Measurements from ENCODE around the gene ACOT7.

ACOT7 gene

DNA sequence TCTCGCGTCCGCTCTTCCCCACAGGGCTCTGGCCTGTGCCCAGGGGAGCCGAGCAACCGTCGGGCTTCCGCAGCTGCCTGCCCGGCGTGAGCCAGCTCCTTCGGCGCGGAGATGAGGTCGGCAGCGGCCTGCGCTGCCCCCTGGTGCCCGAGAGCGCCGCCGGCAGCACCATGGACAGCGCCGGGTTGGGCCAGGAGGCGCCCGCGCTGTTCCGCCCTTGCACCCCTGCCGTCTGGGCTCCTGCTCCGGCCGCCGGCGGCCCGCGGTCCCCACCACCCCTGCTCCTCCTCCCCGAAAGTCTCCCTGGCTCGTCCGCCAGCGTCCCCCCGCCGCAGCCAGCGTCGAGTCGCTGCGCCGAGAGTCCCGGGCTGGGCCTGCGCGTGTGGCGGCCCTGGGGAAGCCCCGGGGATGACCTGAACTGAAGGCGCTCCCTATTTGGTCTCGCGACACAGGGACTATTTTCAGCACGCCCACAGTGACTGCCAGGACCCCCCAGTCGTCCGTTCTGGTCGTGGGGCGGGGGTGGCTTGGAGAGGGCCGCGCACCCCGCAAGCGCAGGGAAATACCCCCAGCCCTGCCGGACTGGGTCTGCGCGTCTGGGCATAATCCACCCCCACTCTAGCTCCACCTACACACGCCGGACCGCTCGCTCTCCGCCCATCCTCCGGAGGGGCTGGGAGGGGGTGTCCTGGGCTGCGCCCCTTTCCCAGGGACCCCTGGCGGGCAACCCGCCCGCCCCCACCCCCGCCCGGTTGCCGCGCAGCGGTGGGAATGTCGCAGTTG lies 148.3 kb downstream of the ACOT7 start:
- Histone ChIP-seq H3K9ac (ENCODE audit: low read depth, low read length) (peak overlapping the region; percentile 55; the same call in 1 of the 2 replicates), H3K36me3 (ENCODE audit: insufficient read depth, low read depth, low read length) (no peaks in the 10 kb centered on the region), H3K9me3 (ENCODE audit: insufficient read depth, low read depth, low read length) (no peaks in the 10 kb centered on the region), H3K27me3 (ENCODE audit: insufficient read depth, low read length) (peaks cover 74% of the 10 kb centered on the region), H3K4me3 (ENCODE audit: low read length) (peak overlapping the region; percentile 86; the same call in 1 of the 2 replicates), H3K4me1 (ENCODE audit: insufficient read depth, low read length) (peaks cover 25% of the 10 kb centered on the region), H3K27ac (ENCODE audit: low read length) (no peak overlapping the region)

DNA sequence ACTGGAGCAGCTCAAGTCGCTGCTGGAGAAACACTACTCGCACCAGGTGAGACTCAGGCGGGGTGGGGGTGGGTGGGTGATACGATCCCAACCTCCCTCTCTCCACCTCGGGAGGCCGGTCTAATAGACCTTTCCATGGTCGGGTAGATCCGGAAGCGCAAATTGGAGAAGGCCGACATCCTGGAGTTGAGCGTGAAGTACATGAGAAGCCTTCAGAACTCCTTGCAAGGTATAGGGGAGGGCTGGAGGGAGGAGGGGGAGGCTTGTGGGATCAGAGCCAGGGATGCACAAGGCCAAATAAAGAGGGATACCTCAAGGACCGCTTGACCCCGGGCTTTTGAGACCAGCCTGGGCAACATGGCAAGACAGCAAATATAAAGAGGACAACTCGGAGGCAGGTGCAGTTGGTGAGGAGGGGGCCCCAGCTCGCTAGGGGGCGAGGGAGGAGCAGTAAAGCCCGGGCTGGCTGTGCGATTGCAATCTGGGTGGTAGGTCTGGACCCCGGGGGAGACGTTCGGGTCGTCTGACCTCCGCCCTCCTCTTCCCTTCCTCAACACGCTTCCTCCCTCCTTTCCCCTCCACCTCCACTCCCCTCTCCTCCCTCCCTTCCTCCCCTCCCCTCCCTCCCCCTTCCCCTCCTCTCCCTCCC lies 149.0 kb downstream of the ACOT7 start:
- Histone ChIP-seq H3K36me3 (ENCODE audit: insufficient read depth, low read depth, low read length) (no peaks in the 10 kb centered on the region), H3K4me1 (ENCODE audit: insufficient read depth, low read length) (peaks cover 31% of the 10 kb centered on the region), H3K9me3 (ENCODE audit: insufficient read depth, low read depth, low read length) (no peaks in the 10 kb centered on the region), H3K27me3 (ENCODE audit: insufficient read depth, low read length) (peaks cover 70% of the 10 kb centered on the region), H3K27ac (ENCODE audit: low read length) (no peak overlapping the region), H3K9ac (ENCODE audit: low read depth, low read length) (peak overlapping the region; percentile 68; the same call in 1 of the 2 replicates), H3K4me3 (ENCODE audit: low read length) (peak overlapping the region; percentile 86)

DNA sequence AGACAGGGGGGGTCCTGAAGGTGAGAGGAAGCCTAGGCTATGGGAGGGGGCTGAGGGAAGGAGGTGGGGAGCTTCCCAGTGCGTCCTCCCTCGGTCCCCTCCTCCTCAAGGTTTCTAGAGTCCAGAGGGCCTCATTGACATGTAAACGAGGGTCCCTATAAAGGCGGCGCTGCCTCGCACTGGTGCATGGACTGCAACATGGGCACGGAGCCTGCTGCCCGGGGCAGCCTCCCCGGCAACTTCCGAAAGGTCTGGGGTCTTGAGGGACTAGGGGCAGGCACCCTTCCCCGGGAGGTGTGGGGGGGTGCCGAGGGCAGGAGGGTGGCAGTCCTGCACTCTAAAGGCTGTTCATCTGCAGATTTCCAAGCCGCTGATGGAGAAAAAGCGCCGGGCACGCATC lies 149.6 kb downstream of the ACOT7 start, which contains the start of gene HES3:
HES3 (plus strand) TSS at position 187 of the 400 bp plus-strand sequence; CDS start at position 374, 187 bp downstream.
- H3K9me3 ChIP-seq (ENCODE audit: insufficient read depth, low read depth, low read length): no peaks in the 10 kb centered on the region

DNA sequence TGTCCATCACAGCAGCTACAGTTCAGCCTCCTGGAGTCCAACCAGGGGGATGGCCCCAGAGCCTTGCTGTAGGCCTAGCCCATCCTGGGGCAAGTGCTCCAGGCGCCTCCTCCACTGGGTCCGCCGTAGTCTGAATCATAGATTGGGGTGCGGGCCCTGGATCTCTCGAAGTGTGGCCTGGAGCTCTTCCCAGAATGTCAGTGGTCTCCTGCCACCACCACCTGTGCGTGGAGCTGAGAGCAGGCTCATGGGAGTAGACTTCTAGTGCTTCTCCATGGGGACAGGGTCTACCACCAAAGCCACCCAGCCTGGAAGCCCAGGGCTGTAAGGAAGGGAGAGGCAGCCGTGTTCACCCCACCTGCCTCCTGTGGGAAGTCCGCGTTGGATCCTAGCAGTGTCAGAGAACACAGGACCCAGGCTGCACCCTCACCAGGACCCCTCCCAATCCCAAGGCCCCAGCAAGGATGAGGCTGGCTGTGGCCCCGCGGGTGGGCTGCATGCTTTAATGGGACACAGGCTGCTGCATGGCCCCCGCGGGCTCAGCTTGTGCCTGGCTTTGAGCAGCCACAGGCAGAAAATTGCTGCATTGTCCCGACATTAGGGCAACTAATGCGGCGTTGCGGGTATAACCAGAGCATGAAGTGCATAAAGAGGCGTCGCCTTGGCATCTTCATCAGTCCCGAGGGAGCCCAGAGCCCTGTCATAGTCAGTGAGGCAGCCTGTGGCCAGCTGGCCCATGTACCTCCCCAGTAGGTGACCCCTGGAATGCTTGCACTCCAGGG lies 150.3 kb downstream of the ACOT7 start:
- Histone ChIP-seq H3K9me3 (ENCODE audit: insufficient read depth, low read depth, low read length) (no peaks in the 10 kb centered on the region), H3K27ac (ENCODE audit: low read length) (no peak overlapping the region), H3K4me3 (ENCODE audit: low read length) (peak overlapping the region; percentile 86; the same call in 1 of the 2 replicates), H3K9ac (ENCODE audit: low read depth, low read length) (no peak overlapping the region; the same call in 1 of the 2 replicates), H3K27me3 (ENCODE audit: insufficient read depth, low read length) (peaks cover 59% of the 10 kb centered on the region), H3K4me1 (ENCODE audit: insufficient read depth, low read length) (peaks cover 40% of the 10 kb centered on the region), H3K36me3 (ENCODE audit: insufficient read depth, low read depth, low read length) (no peaks in the 10 kb centered on the region)

More for the DNA sequence above, 149.6 kb downstream of the ACOT7 start, which contains the start of gene HES3:
- H3K27ac ChIP-seq (ENCODE audit: low read length): no peak within 1 kb of the TSS
- H3K4me1 ChIP-seq (ENCODE audit: insufficient read depth, low read length): peaks cover 34% of the 10 kb centered on the region
- no peaks in the 10 kb centered on the region for H3K36me3 ChIP-seq (ENCODE audit: insufficient read depth, low read depth, low read length)
- peak within 1 kb of the TSS; percentile 68; the same call in 1 of the 2 replicates for H3K9ac ChIP-seq (ENCODE audit: low read depth, low read length)
- H3K27me3 ChIP-seq (ENCODE audit: insufficient read depth, low read length): peaks cover 66% of the 10 kb centered on the region
- peak within 1 kb of the TSS; percentile 86 for H3K4me3 ChIP-seq (ENCODE audit: low read length)

DNA sequence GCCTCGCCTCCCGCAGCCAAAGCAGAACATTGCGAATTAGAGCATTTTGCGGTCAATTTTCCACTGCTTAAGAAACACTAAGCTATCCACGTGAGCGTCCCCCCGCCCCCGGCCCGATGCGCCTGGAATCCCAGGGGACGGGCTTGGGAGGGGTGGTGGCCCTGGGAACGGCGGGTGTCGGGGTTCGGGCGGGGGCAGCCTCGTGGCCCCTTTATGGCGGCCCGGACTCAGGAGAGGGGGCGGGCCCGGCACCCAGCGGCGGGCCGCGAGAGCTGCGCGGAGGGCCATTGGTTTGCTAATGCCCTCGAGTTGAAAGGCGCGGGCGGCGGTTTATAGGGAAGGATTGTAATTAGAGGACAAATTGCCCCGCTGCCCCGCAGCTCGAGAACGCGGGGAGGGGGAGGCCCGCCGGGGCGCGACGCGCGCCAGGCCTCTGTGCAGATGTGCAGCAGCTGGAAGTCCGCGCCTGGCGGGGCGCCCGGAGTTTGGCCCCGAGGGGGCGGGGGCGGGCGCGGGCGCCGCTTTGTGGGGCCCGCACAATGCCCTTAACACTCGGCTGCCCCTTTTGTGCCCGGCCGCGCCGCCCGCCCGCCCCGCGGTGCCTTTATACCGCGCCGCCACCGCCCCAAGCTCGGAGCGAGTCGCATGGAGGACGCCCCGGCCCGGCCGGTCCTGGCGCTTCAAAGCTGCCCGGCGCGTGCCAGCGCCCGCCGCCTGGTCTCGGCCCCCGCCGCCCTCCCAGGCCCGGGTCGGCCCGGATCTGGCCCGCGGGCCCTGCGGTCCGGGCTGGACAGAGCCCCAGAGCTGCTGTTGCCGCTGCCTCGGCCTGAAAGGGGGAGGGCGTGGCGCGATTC lies 151.5 kb downstream of the ACOT7 start:
- Histone ChIP-seq H3K9ac (ENCODE audit: low read depth, low read length) (peak overlapping the region; percentile 88; the same call in 1 of the 2 replicates), H3K27ac (ENCODE audit: low read length) (no peak overlapping the region), H3K9me3 (ENCODE audit: insufficient read depth, low read depth, low read length) (no peaks in the 10 kb centered on the region), H3K4me3 (ENCODE audit: low read length) (peak overlapping the region; percentile 43; the same call in 1 of the 2 replicates), H3K36me3 (ENCODE audit: insufficient read depth, low read depth, low read length) (no peaks in the 10 kb centered on the region), H3K4me1 (ENCODE audit: insufficient read depth, low read length) (peaks cover 44% of the 10 kb centered on the region), H3K27me3 (ENCODE audit: insufficient read depth, low read length) (peaks cover 47% of the 10 kb centered on the region)

DNA sequence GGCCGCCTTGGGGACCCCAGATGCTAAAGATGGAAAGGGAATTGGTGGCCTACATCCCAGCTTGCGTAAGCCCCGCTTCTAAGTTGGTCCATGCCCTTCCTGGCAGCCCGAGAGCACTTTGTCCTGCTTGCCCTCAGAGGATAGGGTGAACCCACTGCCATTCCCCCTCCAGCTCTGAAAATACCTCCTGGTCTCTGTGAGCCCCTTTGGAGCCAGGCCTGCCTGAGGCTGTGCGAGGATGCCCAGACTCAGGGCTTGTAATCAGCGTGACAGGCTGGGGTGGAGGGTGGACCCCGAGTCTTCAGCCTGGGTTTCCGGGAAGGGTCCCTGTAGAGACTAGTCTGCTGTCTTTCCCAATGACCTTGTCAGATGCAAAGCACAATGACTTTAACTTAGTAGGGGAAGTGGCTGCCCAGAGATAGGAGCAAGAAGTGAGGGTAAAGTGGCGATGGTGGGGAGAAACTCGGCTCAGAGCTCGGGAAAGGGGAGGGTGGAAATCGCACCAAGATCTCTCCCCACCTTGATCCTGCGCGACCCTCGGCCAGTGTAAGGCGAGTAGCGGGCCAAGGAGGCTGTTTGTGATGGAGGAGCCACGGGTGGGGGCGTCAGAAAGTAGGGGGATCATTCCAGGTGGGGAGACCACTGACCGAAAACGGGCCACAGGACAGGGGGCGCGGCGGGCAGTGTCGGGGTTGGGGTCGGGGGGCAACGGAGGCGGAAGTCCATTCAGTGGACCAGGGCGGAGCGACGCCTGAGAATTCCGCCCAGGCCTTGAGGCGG lies 152.3 kb downstream of the ACOT7 start:
- Histone ChIP-seq H3K4me3 (ENCODE audit: low read length) (peak overlapping the region; percentile 43), H3K27me3 (ENCODE audit: insufficient read depth, low read length) (peaks cover 40% of the 10 kb centered on the region), H3K36me3 (ENCODE audit: insufficient read depth, low read depth, low read length) (no peaks in the 10 kb centered on the region), H3K9ac (ENCODE audit: low read depth, low read length) (peak overlapping the region; percentile 88; the same call in 1 of the 2 replicates), H3K4me1 (ENCODE audit: insufficient read depth, low read length) (peaks cover 41% of the 10 kb centered on the region), H3K27ac (ENCODE audit: low read length) (peak overlapping the region; percentile 52), H3K9me3 (ENCODE audit: insufficient read depth, low read depth, low read length) (no peaks in the 10 kb centered on the region)

DNA sequence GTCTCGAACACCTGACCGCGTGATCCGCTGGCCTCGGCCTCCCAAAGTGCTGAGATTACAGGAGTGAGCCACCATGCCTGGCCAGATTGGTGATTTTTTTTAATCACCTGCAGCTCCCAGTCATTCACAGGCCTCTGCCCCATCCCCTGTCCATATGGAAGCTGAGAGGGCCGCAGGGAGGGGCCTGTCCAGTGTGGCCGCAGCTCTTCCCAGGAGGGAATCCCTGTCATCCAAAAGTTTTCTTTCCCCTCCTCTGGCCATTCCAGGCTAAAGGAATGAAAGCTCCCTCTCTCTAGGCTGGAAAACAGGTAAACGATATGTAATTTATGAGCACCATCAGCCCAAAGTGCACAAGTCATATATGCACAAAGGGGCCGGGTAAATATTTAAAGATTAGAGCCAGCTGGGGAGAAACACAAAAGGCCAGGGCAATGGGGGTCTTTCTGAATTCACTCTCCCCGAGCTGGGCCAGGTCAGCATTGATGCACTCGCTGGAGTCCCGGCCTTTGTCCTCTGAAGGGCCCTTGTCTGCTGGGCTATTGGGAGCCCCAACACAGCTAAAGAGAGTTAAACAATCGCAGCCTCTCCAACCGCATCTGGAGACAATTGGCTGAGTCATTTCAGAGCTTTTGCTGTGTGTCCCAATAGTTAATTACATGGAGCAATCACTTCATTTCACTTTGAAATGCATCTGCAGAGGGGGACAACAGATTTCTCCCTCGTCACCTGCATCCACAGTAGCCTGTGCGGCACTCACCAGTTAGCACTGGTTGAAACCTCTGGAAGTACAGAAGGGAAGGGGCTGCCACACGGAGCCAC lies 153.4 kb downstream of the ACOT7 start:
- H3K36me3 ChIP-seq (ENCODE audit: insufficient read depth, low read depth, low read length): no peaks in the 10 kb centered on the region
- peaks cover 37% of the 10 kb centered on the region for H3K27me3 ChIP-seq (ENCODE audit: insufficient read depth, low read length)
- peak overlapping the region; percentile 88 for H3K9ac ChIP-seq (ENCODE audit: low read depth, low read length)
- H3K4me3 ChIP-seq (ENCODE audit: low read length): peak overlapping the region; percentile 64; the same call in 1 of the 2 replicates
- H3K27ac ChIP-seq (ENCODE audit: low read length): peak overlapping the region; percentile 99
- peaks cover 41% of the 10 kb centered on the region for H3K4me1 ChIP-seq (ENCODE audit: insufficient read depth, low read length)
- no peaks in the 10 kb centered on the region for H3K9me3 ChIP-seq (ENCODE audit: insufficient read depth, low read depth, low read length)

DNA sequence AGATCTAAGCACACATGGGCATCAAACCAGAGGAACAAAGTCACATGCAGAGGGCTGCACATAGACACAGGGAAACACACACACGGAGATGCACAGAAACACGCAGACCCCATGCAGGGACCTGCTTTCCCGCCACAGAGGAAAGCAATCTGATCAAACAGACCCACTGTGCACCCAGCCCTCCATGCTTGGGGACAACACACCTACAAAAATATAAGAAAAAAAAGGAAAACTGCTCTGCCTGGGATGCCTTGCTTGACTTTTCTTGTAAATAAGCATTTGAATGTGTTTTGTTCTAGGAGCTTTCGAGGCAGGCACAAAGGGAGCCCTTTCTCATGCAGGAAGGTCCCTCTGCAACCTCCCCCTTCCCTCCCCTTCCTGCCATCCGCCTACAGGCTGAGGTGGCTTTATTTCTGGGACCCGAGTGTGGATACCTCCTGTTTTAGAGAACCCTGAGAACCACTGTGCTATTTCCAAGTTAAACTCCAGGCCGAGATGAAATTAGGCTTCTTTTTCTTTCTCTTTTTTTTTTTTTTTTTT lies 154.3 kb downstream of the ACOT7 start:
- no peaks in the 10 kb centered on the region for H3K9me3 ChIP-seq (ENCODE audit: insufficient read depth, low read depth, low read length)
- peaks cover 46% of the 10 kb centered on the region for H3K4me1 ChIP-seq (ENCODE audit: insufficient read depth, low read length)
- H3K27ac ChIP-seq (ENCODE audit: low read length): peak overlapping the region; percentile 99
- H3K27me3 ChIP-seq (ENCODE audit: insufficient read depth, low read length): peaks cover 32% of the 10 kb centered on the region
- H3K36me3 ChIP-seq (ENCODE audit: insufficient read depth, low read depth, low read length): peaks cover 2% of the 10 kb centered on the region; the same call in 1 of the 2 replicates
- H3K9ac ChIP-seq (ENCODE audit: low read depth, low read length): peak overlapping the region; percentile 88
- H3K4me3 ChIP-seq (ENCODE audit: low read length): peak overlapping the region; percentile 64

DNA sequence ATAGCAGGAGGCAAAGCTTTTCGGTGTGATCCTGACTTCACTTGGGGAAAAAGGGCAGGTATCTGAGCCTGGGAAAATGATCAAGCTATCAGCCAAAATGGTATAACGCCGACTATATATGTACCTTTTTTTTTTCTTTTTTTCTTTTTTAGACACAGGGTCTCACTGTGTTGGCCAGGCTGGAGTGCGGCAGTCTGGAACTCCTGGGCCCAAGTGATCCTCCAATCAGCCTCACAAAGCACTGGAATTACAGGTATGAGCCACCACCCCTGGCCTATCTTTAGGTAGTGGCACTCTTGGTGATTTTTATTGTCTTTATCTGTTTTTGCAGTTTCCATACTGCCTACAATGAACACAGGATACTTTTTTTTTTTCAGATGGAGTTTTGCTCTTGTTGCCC lies 156.5 kb downstream of the ACOT7 start:
- Histone ChIP-seq H3K9me3 (ENCODE audit: insufficient read depth, low read depth, low read length) (no peaks in the 10 kb centered on the region), H3K27me3 (ENCODE audit: insufficient read depth, low read length) (peaks cover 15% of the 10 kb centered on the region), H3K9ac (ENCODE audit: low read depth, low read length) (no peak overlapping the region), H3K27ac (ENCODE audit: low read length) (no peak overlapping the region), H3K4me1 (ENCODE audit: insufficient read depth, low read length) (peaks cover 36% of the 10 kb centered on the region), H3K36me3 (ENCODE audit: insufficient read depth, low read depth, low read length) (peaks cover 22% of the 10 kb centered on the region), H3K4me3 (ENCODE audit: low read length) (no peak overlapping the region)

All from iPS-20b (cell line).